Neural crest cell (in vitro differentiated cells): ENCODE measurements around the gene GANC. TPM values are rescaled to one million over a fixed set of nuclear protein-coding genes. Genes with fewer than 3 reads are reported as not detected.
"Not testable (repeated sequence)": the region's sequence is repeated elsewhere in the genome, so short reads cannot be mapped to it uniquely, and the experiment has no call there.

ENCODE experiments used
- DNase-seq: peaks from one replicate; pipeline ENCODE4 v3.0.0; 2021; ENCODE audit warnings: low read depth, mixed read lengths, low spot score
- H3K27ac Mint-ChIP-seq: one replicate; pipeline ENCODE4 v1.8.0; 2021; ENCODE audit warnings: mild to moderate bottlenecking, mixed read lengths; ENCODE audit not compliant: unreplicated experiment
- H3K27me3 Mint-ChIP-seq: 2 replicates; pipeline ENCODE4 v1.8.0; 2021; ENCODE audit warnings: low read depth, mild to moderate bottlenecking, mixed read lengths
- H3K36me3 Mint-ChIP-seq: 2 replicates; pipeline ENCODE4 v1.8.0; 2021; ENCODE audit warnings: low read depth, mild to moderate bottlenecking, mixed read lengths
- H3K4me1 Mint-ChIP-seq: 2 replicates; pipeline ENCODE4 v1.8.0; 2021; ENCODE audit warnings: mixed read lengths
- H3K4me3 Mint-ChIP-seq: one replicate; pipeline ENCODE4 v1.8.0; 2021; ENCODE audit warnings: mild to moderate bottlenecking, mixed read lengths
- H3K9me3 Mint-ChIP-seq: 2 replicates; pipeline ENCODE4 v1.8.0; 2021; ENCODE audit warnings: mixed read lengths
- total RNA-seq: library from RNA; stranded (reverse); gene quantifications from 2 replicates; pipeline ENCODE4 v1.2.1, GENCODE V29; 2021
- TF ChIP-seq, protein P1 (sequence below): fragments of 200-600 bp; sonication (generic); conservative IDR thresholded peaks from 2 replicates; pipeline ENCODE4 v1.5.0; 2021; ENCODE audit warnings: antibody characterized with exemption, mild to moderate bottlenecking

GANC gene
- total RNA-seq, 1 donor from 2014 or later = 15.2 TPM

DNA sequence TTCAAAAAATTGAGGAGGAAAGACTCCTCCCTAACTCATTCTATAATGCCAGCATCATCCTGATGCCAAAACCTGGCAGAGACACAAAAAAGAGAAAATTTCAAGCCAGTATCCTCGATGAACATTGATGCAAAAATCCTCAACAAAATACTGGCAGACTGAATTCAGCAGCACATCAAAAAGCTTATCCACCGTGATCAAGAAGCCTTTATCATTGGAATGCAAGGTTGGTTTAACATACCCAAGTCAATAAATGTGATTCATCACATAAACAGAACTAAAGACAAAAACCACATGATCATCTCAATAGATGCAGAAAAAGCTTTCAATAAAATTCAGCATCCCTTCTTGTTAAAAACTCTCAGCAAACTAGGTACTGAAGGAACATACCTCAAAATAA, 62.1 kb downstream of the GANC start:
- H3K36me3 Mint-ChIP-seq = peaks cover 17% of the 10 kb centered on the region
- no peaks in the 10 kb centered on the region for H3K27me3 Mint-ChIP-seq
- H3K4me1 Mint-ChIP-seq = no peaks in the 10 kb centered on the region

DNA sequence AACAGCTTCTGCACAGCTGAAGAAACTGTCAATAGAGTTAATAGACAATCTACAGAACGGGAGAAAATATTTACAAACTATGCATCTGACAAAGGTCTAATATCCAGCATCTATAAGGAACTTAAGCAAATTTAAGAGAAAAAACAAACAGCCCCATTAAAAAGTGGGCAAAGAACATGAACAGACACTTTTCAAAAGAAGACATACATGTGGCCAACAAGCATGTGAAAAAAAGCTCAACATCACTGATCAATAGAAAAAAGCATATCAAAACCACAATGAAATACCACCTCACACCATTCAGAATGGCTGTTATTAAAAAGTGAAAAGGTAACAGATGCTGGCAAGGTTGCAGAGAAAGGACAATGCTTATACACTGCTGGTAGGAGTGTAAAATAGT, 63.6 kb downstream of the GANC start:
- Mint-ChIP-seq H3K36me3 (peaks cover 17% of the 10 kb centered on the region), H3K9me3 (peaks cover 17% of the 10 kb centered on the region)
- H3K27me3 Mint-ChIP-seq, H3K4me1 Mint-ChIP-seq, H3K27ac Mint-ChIP-seq, DNase-seq, H3K4me3 Mint-ChIP-seq: not testable (repeated sequence)

More for the DNA sequence above, 62.1 kb downstream of the GANC start:
- Mint-ChIP-seq H3K9me3 (peaks cover 17% of the 10 kb centered on the region), H3K4me3 (no peak overlapping the region), H3K27ac (no peak overlapping the region)
- no peak for DNase-seq
- TF ChIP-seq, protein P1, sequence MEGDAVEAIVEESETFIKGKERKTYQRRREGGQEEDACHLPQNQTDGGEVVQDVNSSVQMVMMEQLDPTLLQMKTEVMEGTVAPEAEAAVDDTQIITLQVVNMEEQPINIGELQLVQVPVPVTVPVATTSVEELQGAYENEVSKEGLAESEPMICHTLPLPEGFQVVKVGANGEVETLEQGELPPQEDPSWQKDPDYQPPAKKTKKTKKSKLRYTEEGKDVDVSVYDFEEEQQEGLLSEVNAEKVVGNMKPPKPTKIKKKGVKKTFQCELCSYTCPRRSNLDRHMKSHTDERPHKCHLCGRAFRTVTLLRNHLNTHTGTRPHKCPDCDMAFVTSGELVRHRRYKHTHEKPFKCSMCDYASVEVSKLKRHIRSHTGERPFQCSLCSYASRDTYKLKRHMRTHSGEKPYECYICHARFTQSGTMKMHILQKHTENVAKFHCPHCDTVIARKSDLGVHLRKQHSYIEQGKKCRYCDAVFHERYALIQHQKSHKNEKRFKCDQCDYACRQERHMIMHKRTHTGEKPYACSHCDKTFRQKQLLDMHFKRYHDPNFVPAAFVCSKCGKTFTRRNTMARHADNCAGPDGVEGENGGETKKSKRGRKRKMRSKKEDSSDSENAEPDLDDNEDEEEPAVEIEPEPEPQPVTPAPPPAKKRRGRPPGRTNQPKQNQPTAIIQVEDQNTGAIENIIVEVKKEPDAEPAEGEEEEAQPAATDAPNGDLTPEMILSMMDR = no peak

DNA sequence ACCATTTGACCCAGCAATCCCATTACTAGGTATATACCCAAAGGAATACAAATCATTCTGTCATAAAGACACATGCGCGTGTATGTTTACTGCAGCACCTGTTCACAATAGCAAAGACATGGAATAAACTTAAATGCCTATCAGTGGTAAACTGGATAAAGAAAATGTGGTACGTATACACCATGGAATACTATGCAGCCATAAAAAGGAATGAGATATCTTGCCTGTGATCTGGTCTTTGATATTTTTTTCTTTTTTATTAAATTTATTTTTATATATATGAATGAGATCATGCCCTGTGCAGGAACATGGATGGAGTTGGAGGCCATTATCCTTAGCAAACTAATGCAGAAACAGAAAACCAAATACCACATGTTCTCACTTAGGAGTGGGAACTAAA, 64.1 kb downstream of the GANC start:
- Mint-ChIP-seq H3K9me3 (peaks cover 17% of the 10 kb centered on the region), H3K27ac (peak overlapping the region; percentile 91)

DNA sequence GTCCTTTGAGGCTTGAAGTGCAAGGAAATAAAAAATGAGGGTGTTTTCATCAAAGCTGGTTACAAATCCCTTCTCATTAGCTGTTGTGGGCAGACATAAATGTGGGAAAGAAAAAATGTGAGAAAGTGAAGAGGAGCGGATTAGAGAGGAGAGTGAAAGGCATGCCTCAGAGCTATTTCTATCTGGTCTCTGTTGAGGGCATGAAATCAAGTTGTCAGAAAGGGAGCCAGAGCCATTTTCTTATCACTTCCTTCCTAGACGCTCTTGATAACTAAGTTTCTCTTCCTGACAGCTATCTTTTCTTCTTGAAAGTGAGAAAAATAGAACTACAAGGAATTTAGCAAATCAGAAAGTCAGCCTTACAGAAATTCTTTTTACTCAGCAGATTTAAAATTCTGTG, 65.5 kb downstream of the GANC start:
- Mint-ChIP-seq H3K27ac (no peak overlapping the region), H3K36me3 (peaks cover 17% of the 10 kb centered on the region), H3K9me3 (peaks cover 17% of the 10 kb centered on the region), H3K27me3 (no peaks in the 10 kb centered on the region), H3K4me3 (no peak overlapping the region), H3K4me1 (no peaks in the 10 kb centered on the region)
- TF ChIP-seq, protein P1 = no peak
- no peak for DNase-seq

More for the DNA sequence above, 64.1 kb downstream of the GANC start:
- H3K4me3 Mint-ChIP-seq, H3K27me3 Mint-ChIP-seq, H3K4me1 Mint-ChIP-seq, DNase-seq: not testable (repeated sequence)
- peaks cover 17% of the 10 kb centered on the region for H3K36me3 Mint-ChIP-seq

DNA sequence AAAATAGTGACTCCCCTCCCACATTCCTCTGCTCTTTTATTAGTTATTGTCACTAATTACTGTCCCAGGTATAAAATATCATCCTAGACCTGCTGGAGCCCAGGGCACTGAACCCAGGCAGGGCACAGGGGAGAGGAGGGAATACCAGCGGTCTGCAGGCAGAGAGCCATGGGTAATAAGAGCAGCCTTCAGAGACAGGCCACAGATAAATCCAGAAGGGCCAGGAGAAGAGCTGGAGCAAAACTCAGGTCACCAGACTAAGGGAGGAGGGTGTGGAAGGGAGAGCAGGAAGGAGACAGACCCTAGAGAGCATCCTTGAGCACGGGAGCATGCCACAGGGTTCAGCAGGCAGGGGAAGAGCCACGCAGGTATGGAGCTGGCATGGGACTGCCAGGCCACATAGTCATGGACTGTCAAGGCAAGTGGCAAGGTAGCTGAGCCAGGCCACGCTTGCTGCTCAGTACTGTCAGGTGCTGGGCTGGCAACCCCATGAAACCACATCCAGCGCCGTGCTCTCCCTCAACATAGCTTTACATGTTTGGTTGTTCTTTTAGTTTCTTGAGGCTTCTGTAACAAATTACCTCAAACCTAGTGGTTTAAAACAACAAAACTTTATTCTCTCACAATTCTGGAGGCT, 70.7 kb downstream of the GANC start:
- H3K4me3 Mint-ChIP-seq = no peak overlapping the region
- no peak overlapping the region for H3K27ac Mint-ChIP-seq
- TF ChIP-seq, protein P1 = no peak
- no peaks in the 10 kb centered on the region for H3K36me3 Mint-ChIP-seq
- H3K27me3 Mint-ChIP-seq = no peaks in the 10 kb centered on the region
- H3K4me1 Mint-ChIP-seq = no peaks in the 10 kb centered on the region
- DNase-seq = no peak
- no peaks in the 10 kb centered on the region for H3K9me3 Mint-ChIP-seq

DNA sequence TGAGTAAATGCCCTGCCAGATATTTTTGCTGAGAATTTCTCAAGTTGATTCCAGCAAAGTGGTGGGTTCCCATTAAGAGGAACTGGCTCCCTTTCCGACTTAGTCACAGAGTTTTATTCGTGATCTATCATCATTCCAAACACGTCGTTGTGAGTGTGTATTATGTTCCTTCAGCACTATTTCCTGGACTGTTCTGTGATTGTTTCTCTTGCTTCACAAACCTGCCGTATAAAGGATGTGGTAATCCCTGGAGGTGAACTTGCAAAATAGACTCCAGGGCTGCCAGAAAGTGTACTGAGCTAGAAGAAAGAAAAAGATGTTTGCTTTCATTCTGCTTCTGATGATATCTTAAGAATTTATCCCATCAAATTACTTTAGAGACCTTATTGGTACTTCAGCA, 71.8 kb downstream of the GANC start:
- Mint-ChIP-seq H3K27me3 (no peaks in the 10 kb centered on the region), H3K4me3 (no peak overlapping the region), H3K9me3 (no peaks in the 10 kb centered on the region), H3K36me3 (no peaks in the 10 kb centered on the region), H3K4me1 (no peaks in the 10 kb centered on the region), H3K27ac (no peak overlapping the region)
- TF ChIP-seq, protein P1 = no peak
- DNase-seq = no peak
